ENCODE measurements around the gene CLEC16A. TPM values are rescaled to one million over a fixed set of nuclear protein-coding genes. Genes with fewer than 3 reads are reported as not detected.
A peak's percentile ranks its signal among the peaks of the same experiment; 100 is the strongest.

The CLEC16A gene
- total RNA-seq, 4 donors from 2014 or later = 29.5 to 58.8 (median 48.4) TPM

DNA sequence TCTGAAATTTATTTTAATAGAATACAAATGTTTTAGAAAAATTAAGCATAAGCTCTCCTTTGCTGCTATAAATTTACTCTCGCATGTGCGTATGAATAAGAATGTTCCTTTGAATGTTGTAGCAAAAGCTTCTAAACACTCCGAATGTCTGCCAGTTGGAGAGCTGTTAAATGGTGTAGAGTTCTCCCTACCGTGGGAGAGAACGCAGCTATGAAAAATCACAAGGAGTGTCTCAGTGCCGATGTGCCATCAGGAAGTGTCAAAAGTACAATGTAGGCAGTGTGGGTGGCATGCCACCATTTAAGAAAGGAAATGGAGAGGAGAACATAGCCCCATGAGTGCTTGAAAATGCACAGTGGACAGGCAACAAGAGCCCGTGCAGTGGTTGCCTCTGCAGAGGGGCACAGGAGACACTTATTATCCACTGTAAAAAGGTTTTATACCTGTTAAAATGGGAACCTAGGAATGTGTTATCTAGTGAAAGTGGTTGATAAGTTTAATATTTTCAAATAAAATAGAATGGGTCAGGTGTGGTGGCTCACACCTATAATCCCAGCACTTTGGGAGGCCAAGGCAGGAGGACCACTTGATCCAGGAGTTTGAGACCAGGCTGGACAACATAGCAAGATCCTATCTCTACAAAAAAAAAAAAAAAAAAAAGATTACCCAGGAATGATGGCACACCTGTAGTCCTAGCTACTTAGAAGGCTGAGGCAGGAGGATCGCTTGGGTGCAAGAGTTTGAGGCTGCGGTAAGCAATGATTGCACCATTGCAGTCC lies 167.7 kb downstream of the CLEC16A start:
- no peak for DNase-seq
- peaks cover 14 to 18% of the 10 kb centered on the region in 2 donors for H3K4me1 ChIP-seq

DNA sequence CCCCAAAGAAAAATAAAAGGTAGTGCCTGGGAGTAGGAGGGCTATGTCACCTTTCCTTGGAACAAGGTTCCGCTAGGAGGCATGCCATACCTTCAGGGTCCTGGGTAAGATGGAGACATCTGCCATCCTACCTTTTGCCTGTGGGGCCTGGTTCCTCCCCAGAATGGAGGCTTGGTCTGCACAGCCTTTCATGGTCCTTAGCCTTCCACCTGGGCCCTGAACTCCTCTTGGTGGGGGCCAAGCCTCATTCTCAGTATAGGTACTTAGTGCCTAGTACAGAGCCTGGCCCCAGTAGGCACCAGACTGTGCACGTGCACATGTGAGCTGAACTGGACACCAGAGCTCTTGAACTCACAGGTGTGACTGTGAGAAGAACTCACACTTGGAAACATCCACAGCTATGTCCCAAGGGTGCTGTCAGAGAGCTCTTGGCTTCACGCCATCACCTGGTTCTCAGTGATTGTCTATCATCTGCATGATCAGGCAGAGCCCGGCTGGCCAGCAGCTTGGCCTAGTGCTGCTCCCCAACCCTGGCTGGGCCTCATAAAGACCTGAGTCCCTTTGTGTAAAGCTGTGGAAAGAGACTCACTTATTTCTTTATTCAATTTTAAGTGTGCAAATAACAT lies 168.5 kb downstream of the CLEC16A start:
- 56 to 61% methylated on average over 4 of the region's 4 CpGs for WGBS, 2 donors
- H3K27ac ChIP-seq = peak overlapping the region; percentile 12 to 37 (median 27)
- H3K36me3 ChIP-seq = no peaks in the 10 kb centered on the region
- H3K27me3 ChIP-seq = no peaks in the 10 kb centered on the region
- H3K4me3 ChIP-seq (replicated peaks in 1 of 3) = no peak overlapping the region
- peak; percentile 88 to 91 for DNase-seq
- H3K9me3 ChIP-seq = no peaks in the 10 kb centered on the region
- intact Hi-C loops (cut with DNase I) = no loop called here
- peaks cover 8 to 14% of the 10 kb centered on the region in 2 donors for H3K4me1 ChIP-seq
- TF ChIP-seq POLR2A (IDR thresholded peaks at IDR 0.05) = no peak
- TF ChIP-seq, protein P1, sequence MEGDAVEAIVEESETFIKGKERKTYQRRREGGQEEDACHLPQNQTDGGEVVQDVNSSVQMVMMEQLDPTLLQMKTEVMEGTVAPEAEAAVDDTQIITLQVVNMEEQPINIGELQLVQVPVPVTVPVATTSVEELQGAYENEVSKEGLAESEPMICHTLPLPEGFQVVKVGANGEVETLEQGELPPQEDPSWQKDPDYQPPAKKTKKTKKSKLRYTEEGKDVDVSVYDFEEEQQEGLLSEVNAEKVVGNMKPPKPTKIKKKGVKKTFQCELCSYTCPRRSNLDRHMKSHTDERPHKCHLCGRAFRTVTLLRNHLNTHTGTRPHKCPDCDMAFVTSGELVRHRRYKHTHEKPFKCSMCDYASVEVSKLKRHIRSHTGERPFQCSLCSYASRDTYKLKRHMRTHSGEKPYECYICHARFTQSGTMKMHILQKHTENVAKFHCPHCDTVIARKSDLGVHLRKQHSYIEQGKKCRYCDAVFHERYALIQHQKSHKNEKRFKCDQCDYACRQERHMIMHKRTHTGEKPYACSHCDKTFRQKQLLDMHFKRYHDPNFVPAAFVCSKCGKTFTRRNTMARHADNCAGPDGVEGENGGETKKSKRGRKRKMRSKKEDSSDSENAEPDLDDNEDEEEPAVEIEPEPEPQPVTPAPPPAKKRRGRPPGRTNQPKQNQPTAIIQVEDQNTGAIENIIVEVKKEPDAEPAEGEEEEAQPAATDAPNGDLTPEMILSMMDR (IDR thresholded peaks at IDR 0.05) = no peak

More for the DNA sequence above, 167.7 kb downstream of the CLEC16A start:
- H3K27ac ChIP-seq = no peak overlapping the region
- H3K9me3 ChIP-seq = no peaks in the 10 kb centered on the region
- intact Hi-C loops (cut with DNase I) = no loop called here
- TF ChIP-seq POLR2A (IDR thresholded peaks at IDR 0.05) = no peak
- TF ChIP-seq, protein P1 (IDR thresholded peaks at IDR 0.05) = no peak
- WGBS, 2 donors = 90 to 97% methylated on average over 9 of the region's 9 CpGs
- no peak overlapping the region for H3K4me3 ChIP-seq (replicated peaks in 1 of 3)
- no peaks in the 10 kb centered on the region for H3K36me3 ChIP-seq
- H3K27me3 ChIP-seq = no peaks in the 10 kb centered on the region

DNA sequence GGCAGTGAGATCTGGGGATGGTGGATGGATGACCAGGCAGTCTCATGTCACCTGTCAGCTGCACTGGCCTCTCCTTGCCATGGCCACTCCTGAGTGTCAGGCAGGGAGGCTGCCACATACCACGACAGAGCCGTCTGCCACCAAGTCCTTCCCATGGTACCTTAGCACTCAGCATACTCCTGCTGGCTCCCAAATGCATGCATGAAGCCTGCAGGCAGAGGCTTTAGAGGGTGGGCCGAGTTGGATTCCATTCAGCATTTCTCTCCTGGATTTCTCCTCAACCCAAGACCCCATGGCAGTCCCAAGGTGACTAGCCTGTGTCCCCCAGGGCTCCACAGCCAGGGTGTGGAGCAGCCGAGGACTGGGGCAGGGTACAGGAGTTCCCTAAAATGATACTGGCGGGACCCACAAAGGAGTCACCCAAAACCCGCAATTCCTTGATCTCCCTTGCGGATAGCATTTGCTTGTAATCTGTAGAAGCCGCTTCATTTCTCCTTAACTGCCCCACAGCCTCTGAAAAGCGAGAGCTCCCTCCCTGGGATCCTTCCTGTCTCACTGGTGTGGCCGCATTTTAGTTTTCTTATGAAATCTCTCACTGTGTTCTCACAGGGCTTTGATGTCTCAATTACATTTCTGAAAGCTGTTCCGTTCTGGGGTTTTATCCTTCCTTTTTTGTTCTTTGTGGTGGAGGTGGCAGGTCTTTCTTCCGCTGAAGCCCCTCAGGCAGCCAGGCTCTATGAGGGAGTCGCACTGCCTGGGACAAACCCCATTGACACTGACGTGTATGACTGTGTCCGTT lies 170.2 kb downstream of the CLEC16A start:
- no peak for DNase-seq
- H3K36me3 ChIP-seq = no peaks in the 10 kb centered on the region
- H3K27ac ChIP-seq = no peak overlapping the region
- H3K9me3 ChIP-seq = no peaks in the 10 kb centered on the region
- 91 to 93% methylated on average over 15 of the region's 15 CpGs for WGBS, 2 donors
- intact Hi-C loops (cut with DNase I) = no loop called here
- H3K4me3 ChIP-seq (replicated peaks in 1 of 3) = no peak overlapping the region
- peaks cover 8 to 14% of the 10 kb centered on the region in 2 donors for H3K4me1 ChIP-seq
- H3K27me3 ChIP-seq = no peaks in the 10 kb centered on the region
- TF ChIP-seq POLR2A (IDR thresholded peaks at IDR 0.05) = no peak
- TF ChIP-seq, protein P1 (IDR thresholded peaks at IDR 0.05) = no peak

DNA sequence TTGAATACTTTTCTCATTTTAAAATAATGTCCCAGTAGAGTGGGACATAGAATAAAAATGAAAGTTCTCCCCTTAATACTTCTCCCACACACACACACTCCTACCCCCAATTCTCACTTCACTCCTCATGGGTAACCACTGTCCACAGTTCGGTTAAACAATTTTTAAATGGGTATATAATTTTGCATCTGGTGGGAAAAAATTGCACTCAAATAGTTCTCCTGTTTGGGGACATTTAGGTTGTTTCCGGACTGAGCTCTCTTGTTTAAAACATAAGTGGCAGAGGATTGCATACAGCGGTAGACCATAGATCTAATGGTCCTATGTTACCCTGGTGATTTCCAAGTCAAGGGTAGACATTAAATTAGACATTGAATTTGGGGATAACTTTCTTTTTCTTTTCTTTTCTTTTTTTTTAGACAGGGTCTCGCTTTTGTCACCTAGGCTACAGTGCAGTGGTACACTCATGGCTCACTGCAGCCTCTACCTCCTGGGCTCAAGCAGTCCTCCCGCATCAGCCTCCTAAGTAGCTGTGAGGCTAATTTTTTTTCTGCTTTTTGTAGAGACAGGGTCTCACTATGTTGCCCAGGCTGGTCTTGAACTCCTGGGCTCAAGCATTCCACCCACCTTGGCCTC lies 173.3 kb downstream of the CLEC16A start:
- no peaks in the 10 kb centered on the region for H3K27me3 ChIP-seq
- intact Hi-C loops (cut with DNase I) = no loop called here
- H3K36me3 ChIP-seq = peaks cover 5% of the 10 kb centered on the region in 2 donors
- no peak overlapping the region for H3K27ac ChIP-seq
- TF ChIP-seq POLR2A (IDR thresholded peaks at IDR 0.05) = no peak
- TF ChIP-seq, protein P1 (IDR thresholded peaks at IDR 0.05) = no peak
- WGBS, 2 donors = 76 to 86% methylated on average over 5 of the region's 5 CpGs
- H3K9me3 ChIP-seq = no peaks in the 10 kb centered on the region
- H3K4me1 ChIP-seq = peaks cover 7 to 12% of the 10 kb centered on the region in 2 donors
- H3K4me3 ChIP-seq (replicated peaks in 1 of 3) = no peak overlapping the region
- no peak for DNase-seq

All from thyroid gland (tissue), 4 donors.